Loucy (cell line): Measurements from ENCODE around the gene SLC12A4.

Experiments used
- H2AFZ ChIP-seq: fragments of 200-600 bp; sonication (generic); 2 replicates; pipeline ENCODE4 v1.6.0; 2016; ENCODE audit warnings: antibody characterized with exemption, mild to moderate bottlenecking, low read length, moderate library complexity
- H3F3A ChIP-seq: fragments of 200-600 bp; 2 replicates; pipeline ENCODE4 v1.6.0; 2016; ENCODE audit warnings: antibody characterized with exemption, low read depth, mild to moderate bottlenecking
- H3K27me3 ChIP-seq: fragments of 200-600 bp; sonication (generic); 2 replicates; pipeline ENCODE4 v1.6.1; 2014; ENCODE audit warnings: low read length, mild to moderate bottlenecking; ENCODE audit not compliant: insufficient read depth, poor library complexity, severe bottlenecking
- H3K36me3 ChIP-seq: fragments of 200-600 bp; sonication (generic); 2 replicates; pipeline ENCODE4 v1.6.1; 2016; ENCODE audit warnings: low read length; ENCODE audit not compliant: insufficient read depth
- H3K4me1 ChIP-seq: fragments of 200-600 bp; sonication (generic); 2 replicates; pipeline ENCODE4 v1.5.1; 2014; ENCODE audit warnings: low read length, mild to moderate bottlenecking; ENCODE audit not compliant: insufficient read depth, poor library complexity, severe bottlenecking
- H3K4me2 ChIP-seq: fragments of 200-600 bp; sonication (generic); 2 replicates; pipeline ENCODE4 v1.6.0; 2014; ENCODE audit warnings: antibody characterized with exemption, low read length, low read depth, mild to moderate bottlenecking; ENCODE audit not compliant: poor library complexity, severe bottlenecking
- H3K4me3 ChIP-seq: fragments of 200-600 bp; sonication (generic); 2 replicates; pipeline ENCODE4 v1.5.1; 2014; ENCODE audit warnings: low read length, mild to moderate bottlenecking, mixed read lengths; ENCODE audit not compliant: poor library complexity, severe bottlenecking
- H3K79me2 ChIP-seq: fragments of 200-600 bp; sonication (generic); 2 replicates; pipeline ENCODE4 v1.6.1; 2014; ENCODE audit warnings: low read length; ENCODE audit not compliant: insufficient read depth
- H3K9ac ChIP-seq: fragments of 200-600 bp; sonication (generic); 2 replicates; pipeline ENCODE4 v1.6.0; 2014; ENCODE audit warnings: mild to moderate bottlenecking, low read depth, low read length, moderate library complexity; ENCODE audit not compliant: poor library complexity, severe bottlenecking
- H3K9me2 ChIP-seq: fragments of 200-600 bp; sonication (generic); replicated peaks from 2 replicates; pipeline ENCODE4 v1.6.1; 2016; ENCODE audit warnings: low read depth, low read length, mixed read lengths
- H3K9me3 ChIP-seq: fragments of 200-600 bp; sonication (generic); 2 replicates; pipeline ENCODE4 v1.6.1; 2014; ENCODE audit warnings: mild to moderate bottlenecking, antibody characterized with exemption, low read length, low read depth; ENCODE audit not compliant: insufficient read depth
- H4K20me1 ChIP-seq: fragments of 200-600 bp; sonication (generic); 2 replicates; pipeline ENCODE4 v1.6.0; 2014; ENCODE audit warnings: antibody characterized with exemption, low read length, mild to moderate bottlenecking; ENCODE audit not compliant: insufficient read depth, poor library complexity, severe bottlenecking
- EZH2phosphoT487 ChIP-seq: fragments of 200-600 bp; IDR thresholded peaks from 2 replicates; pipeline ENCODE4 v1.6.1; 2018; ENCODE audit warnings: antibody characterized with exemption, mild to moderate bottlenecking, moderate library complexity, borderline replicate concordance
- TF ChIP-seq, protein P1 (sequence below): fragments of 200-600 bp; sonication (generic); conservative IDR thresholded peaks from 2 replicates; pipeline ENCODE4 v1.5.1; 2014; ENCODE audit warnings: mild to moderate bottlenecking, antibody characterized with exemption, low read length

SLC12A4 gene

DNA sequence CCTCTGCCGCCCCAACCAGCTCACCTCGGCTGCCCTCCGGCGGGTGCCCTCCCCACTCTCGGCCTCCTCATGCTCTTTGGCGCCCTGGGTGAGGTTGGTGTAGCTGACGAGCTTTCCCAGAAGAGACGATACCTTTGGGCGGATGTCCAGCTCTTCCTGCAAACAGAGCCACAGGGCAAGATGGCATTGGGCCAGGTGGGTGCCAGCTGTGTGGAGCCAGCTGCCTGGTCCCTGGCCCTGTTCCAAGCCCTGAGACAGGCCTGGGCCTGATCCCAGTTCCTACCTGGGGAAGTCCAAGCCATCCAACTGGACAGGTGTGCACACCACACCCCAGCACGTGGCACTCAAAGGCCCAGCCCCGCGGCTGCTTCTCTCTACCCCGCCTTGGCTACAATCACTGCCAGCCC is 6.9 kb downstream of the SLC12A4 start:
- H3K4me1 ChIP-seq: no peaks in the 10 kb centered on the region
- TF ChIP-seq EZH2phosphoT487: no peak
- TF ChIP-seq, protein P1, sequence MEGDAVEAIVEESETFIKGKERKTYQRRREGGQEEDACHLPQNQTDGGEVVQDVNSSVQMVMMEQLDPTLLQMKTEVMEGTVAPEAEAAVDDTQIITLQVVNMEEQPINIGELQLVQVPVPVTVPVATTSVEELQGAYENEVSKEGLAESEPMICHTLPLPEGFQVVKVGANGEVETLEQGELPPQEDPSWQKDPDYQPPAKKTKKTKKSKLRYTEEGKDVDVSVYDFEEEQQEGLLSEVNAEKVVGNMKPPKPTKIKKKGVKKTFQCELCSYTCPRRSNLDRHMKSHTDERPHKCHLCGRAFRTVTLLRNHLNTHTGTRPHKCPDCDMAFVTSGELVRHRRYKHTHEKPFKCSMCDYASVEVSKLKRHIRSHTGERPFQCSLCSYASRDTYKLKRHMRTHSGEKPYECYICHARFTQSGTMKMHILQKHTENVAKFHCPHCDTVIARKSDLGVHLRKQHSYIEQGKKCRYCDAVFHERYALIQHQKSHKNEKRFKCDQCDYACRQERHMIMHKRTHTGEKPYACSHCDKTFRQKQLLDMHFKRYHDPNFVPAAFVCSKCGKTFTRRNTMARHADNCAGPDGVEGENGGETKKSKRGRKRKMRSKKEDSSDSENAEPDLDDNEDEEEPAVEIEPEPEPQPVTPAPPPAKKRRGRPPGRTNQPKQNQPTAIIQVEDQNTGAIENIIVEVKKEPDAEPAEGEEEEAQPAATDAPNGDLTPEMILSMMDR: no peak
- no peak overlapping the region for H3K4me2 ChIP-seq
- H3K9me2 ChIP-seq: no peaks in the 10 kb centered on the region
- no peaks in the 10 kb centered on the region for H3K27me3 ChIP-seq
- no peaks in the 10 kb centered on the region for H3K9me3 ChIP-seq
- H3K36me3 ChIP-seq: no peaks in the 10 kb centered on the region
- H3K4me3 ChIP-seq: no peak overlapping the region
- no peaks in the 10 kb centered on the region for H3K79me2 ChIP-seq
- no peaks in the 10 kb centered on the region for H4K20me1 ChIP-seq
- H2AFZ ChIP-seq: no peak overlapping the region
- H3K9ac ChIP-seq: no peak overlapping the region
- no peaks in the 10 kb centered on the region for H3F3A ChIP-seq

DNA sequence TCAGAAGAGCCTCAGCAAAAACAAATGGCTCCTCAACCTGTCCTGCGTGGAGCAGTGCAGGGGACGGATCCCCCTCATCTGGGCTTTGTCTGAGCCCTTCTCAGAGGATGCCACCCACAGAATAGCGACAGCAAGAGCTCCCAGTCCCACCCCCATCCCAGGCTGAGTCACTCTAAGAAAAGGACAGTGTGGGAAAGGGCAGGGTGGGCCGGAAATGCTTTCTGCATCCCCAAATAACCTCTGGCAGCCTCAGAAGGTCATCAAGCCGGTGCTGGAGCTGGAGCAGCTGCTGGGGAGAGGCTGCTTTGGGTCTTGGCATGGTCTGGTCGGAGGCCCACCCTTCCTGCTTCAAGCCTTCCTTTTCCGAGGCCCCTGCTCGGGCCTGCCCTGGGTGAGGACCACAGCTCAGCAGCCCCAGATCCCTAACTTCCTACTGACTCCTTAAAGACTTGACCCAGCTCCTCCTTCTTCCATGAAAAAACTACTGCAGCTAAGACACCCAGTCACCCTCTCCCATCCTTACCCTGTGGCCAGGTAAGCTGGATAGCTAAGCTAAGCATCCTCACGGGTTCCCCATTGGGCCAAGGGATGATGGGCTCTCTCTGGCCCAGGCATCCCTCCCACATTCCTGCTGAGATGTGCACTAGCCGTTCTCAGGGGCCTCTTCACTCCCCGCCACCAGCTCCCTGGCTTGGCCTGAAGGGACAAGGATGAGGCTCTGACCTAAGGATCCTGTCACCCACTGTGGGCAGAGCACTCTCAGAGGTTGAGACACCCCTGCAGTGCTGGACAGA is 8.7 kb downstream of the SLC12A4 start:
- H3K9ac ChIP-seq: no peak overlapping the region
- no peaks in the 10 kb centered on the region for H3K27me3 ChIP-seq
- no peaks in the 10 kb centered on the region for H3K9me2 ChIP-seq
- H3F3A ChIP-seq: no peaks in the 10 kb centered on the region
- H3K4me2 ChIP-seq: no peak overlapping the region
- no peak overlapping the region for H2AFZ ChIP-seq
- no peaks in the 10 kb centered on the region for H3K36me3 ChIP-seq
- no peaks in the 10 kb centered on the region for H3K4me1 ChIP-seq
- no peak for TF ChIP-seq EZH2phosphoT487
- TF ChIP-seq, protein P1: no peak
- no peaks in the 10 kb centered on the region for H3K9me3 ChIP-seq
- no peak overlapping the region for H3K4me3 ChIP-seq
- no peaks in the 10 kb centered on the region for H4K20me1 ChIP-seq
- no peaks in the 10 kb centered on the region for H3K79me2 ChIP-seq

DNA sequence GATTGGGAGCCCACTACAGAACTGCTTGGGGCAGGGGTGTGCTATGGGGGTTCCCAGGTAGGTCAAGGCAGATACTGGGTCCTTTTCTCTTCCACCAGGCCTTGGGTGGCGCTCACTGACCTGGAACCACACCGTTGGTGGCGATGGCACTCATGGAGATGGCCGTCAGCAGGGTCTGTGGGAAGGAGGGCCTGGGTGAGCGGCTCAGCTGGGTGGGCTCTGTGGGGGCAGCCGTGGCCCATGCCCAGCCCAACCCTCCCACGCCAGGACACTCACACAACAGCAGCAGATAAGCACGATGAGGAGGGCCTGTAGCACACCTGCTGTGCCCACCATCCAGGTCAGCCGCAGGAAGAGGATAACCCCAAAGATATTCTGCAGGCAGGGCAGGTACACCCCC is 10.8 kb downstream of the SLC12A4 start:
- Histone ChIP-seq H3K27me3 (no peaks in the 10 kb centered on the region), H3K9me2 (no peaks in the 10 kb centered on the region), H3F3A (no peaks in the 10 kb centered on the region), H3K9ac (no peak overlapping the region), H3K9me3 (no peaks in the 10 kb centered on the region), H4K20me1 (no peaks in the 10 kb centered on the region), H3K4me2 (no peak overlapping the region), H3K4me3 (no peak overlapping the region), H3K79me2 (no peaks in the 10 kb centered on the region), H3K4me1 (no peaks in the 10 kb centered on the region), H3K36me3 (no peaks in the 10 kb centered on the region), H2AFZ (no peak overlapping the region)
- no peak for TF ChIP-seq EZH2phosphoT487
- TF ChIP-seq, protein P1: no peak
